GM23248 (cell line): Measurements from ENCODE around the gene MRPL39.

Experiments
- EZH2 ChIP-seq: fragments of 200-600 bp; sonication (generic); IDR thresholded peaks from 2 replicates; pipeline ENCODE4 v1.6.1; 2018; ENCODE audit warnings: antibody characterized with exemption, mild to moderate bottlenecking; ENCODE audit not compliant: insufficient read depth, poor library complexity, severe bottlenecking
- EZH2phosphoT487 ChIP-seq: fragments of 200-600 bp; sonication (generic); IDR thresholded peaks from 2 replicates; pipeline ENCODE4 v1.6.1; 2018; ENCODE audit warnings: antibody characterized with exemption, moderate library complexity, mild to moderate bottlenecking, low read depth; ENCODE audit not compliant: insufficient read depth

DNA sequence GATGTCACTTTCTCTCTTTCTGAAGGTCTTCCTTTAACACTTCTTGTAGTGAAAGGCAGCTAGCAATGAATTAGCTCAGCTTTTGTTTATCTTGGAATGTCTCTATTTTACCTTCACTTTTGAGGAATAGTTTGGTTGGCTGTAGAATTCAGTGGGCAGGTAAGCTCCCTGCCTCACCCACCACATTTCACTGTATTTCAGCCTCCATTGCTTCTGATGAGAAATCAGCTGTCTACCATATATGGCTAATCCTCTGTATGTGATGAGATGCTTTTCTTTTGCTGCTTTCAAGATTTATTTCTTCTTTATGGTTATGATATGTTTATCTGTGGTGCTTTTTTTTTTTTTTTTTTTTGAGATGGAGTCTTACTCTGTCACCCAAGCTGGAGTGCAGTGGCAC is 70.1 kb downstream of the MRPL39 start:
- TF ChIP-seq EZH2 = no peak
- no peak for TF ChIP-seq EZH2phosphoT487
